ENCODE data around the gene POMGNT2. TPM values are rescaled to one million over a fixed set of nuclear protein-coding genes. Genes with fewer than 3 reads are reported as not detected.

Gene POMGNT2
- total RNA-seq, 1 donor = 9.3 TPM

DNA sequence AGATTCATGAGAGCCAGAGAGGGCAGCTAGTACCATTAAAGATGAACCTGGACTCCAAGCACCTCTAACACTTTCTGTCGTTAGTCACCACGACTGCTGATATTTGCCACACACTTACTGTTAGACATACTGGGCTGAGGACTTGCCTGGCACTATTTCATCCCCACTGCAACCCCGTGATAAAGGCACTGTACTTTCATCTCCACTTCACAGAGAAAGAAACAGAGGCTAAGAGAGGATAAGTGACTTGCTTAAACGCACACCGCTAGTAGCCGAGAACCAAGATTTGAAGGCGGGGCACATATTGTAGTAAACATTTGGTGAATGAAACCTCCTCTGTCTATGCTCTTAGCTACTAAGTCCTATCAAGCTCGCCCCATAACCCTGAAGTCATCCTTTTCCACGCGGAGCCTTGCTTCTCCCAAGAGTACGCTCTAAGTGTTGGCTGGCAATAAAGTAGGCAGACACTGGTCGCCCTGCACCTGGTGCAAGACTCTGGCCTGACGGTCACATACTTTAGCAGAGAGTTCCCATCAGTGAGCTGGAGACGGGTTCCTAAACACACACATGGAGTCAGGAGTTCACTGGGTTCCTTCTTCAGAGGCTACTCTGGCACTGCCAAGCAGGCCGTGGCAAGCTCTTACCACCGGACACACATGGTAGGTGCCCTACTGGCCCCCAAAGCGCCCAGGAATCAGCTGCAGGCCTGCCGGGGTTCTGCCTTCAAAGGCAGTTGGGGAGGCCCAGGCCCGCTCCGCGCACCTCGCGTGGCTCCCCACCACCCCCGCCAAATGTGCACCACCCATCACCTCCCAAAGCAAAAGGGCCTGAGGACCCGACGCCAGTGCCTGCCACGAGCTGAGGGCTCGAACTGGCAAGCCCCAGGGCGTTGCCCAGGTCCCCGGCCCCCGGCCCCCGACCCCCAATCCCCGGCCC, 951 bp downstream of the POMGNT2 start:
- peak overlapping the region; percentile 75 for H3K4me3 ChIP-seq (ENCODE audit: low read depth, low read length)
- DNase-seq (ENCODE audit: low read depth) = peak; percentile 13
- TF ChIP-seq, protein P1, sequence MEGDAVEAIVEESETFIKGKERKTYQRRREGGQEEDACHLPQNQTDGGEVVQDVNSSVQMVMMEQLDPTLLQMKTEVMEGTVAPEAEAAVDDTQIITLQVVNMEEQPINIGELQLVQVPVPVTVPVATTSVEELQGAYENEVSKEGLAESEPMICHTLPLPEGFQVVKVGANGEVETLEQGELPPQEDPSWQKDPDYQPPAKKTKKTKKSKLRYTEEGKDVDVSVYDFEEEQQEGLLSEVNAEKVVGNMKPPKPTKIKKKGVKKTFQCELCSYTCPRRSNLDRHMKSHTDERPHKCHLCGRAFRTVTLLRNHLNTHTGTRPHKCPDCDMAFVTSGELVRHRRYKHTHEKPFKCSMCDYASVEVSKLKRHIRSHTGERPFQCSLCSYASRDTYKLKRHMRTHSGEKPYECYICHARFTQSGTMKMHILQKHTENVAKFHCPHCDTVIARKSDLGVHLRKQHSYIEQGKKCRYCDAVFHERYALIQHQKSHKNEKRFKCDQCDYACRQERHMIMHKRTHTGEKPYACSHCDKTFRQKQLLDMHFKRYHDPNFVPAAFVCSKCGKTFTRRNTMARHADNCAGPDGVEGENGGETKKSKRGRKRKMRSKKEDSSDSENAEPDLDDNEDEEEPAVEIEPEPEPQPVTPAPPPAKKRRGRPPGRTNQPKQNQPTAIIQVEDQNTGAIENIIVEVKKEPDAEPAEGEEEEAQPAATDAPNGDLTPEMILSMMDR (IDR thresholded peaks at IDR 0.05; ENCODE audit: insufficient read depth, low read length) = no peak

DNA sequence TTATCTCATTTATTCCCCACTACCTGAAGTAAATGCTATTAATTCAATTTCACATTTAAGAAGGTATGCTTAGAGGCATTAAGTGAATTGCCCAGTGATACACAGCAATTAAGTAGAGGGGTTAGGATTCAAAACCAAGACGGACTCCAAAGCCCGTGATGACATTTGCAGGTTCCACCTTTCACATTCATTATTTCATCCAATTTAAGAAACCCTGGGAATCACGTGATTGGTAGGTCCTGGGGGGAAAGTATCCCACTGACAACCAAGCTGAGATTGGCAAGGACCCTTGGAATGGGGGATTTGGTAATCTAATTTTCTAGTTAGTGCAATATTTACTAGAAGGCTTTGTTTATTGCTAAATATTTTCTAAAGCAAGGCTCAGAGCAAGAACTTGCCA, 1.8 kb downstream of the POMGNT2 start:
- no peak for DNase-seq (ENCODE audit: low read depth)
- H3K4me3 ChIP-seq (ENCODE audit: low read depth, low read length) = no peak overlapping the region
- TF ChIP-seq, protein P1 (IDR thresholded peaks at IDR 0.05; ENCODE audit: insufficient read depth, low read length) = no peak

DNA sequence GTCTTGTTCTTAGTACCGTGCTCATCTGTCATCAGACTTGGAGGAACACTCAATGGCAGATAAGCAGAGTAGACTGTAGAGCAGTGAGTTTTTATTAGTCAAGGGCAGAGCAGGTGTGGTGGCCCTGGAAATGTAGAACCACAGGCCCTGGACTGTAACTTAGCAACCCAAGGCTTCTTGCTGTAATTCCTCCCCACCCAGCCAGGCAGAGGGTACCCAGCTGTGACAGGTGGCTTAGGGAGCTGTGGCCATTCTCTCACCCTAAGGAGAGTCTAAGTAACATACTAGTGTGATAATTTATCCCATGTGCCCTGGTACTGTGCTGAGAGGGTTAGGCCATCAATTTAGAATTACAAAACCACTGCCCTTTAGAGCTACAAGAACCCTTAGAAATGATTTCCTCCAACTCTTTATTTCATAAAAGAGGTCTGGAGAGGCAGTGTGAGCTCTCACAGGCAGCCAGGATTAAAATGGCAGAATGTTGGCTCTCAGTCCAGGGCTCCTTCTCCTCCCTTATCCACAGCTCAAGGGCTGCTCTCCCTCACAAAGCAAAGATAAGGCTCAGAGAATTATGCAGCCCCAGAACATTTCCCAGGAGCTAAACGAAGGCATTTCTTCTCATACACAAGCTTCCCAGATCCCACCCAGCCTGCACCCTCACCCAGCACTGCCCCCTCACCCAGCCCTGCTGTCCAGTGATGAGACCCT, 3.0 kb downstream of the POMGNT2 start:
- DNase-seq (ENCODE audit: low read depth) = peak; percentile 22
- H3K4me3 ChIP-seq (ENCODE audit: low read depth, low read length) = no peak overlapping the region
- TF ChIP-seq, protein P1 (IDR thresholded peaks at IDR 0.05; ENCODE audit: insufficient read depth, low read length) = no peak

DNA sequence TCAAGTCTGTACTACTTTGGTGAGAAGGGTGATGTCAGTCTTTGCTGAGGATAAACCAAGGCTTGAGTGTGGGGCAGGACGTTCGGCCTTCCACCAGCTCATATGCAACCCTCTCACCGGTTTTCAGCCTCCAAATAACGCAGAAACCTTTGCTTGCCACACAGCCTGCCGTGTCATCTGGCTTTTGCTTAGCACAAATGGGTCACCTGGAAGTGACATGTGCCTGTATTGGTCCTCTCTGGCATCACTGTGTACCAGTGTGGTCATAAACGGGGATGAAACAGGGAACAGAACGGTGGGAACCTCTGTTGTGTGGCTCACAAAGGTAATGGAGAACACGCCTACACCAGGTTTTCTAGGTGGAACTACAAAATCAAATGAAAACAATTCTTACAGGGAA, 7.1 kb downstream of the POMGNT2 start:
- TF ChIP-seq, protein P1 (IDR thresholded peaks at IDR 0.05; ENCODE audit: insufficient read depth, low read length) = no peak
- H3K4me3 ChIP-seq (ENCODE audit: low read depth, low read length) = no peak overlapping the region
- DNase-seq (ENCODE audit: low read depth) = no peak

DNA sequence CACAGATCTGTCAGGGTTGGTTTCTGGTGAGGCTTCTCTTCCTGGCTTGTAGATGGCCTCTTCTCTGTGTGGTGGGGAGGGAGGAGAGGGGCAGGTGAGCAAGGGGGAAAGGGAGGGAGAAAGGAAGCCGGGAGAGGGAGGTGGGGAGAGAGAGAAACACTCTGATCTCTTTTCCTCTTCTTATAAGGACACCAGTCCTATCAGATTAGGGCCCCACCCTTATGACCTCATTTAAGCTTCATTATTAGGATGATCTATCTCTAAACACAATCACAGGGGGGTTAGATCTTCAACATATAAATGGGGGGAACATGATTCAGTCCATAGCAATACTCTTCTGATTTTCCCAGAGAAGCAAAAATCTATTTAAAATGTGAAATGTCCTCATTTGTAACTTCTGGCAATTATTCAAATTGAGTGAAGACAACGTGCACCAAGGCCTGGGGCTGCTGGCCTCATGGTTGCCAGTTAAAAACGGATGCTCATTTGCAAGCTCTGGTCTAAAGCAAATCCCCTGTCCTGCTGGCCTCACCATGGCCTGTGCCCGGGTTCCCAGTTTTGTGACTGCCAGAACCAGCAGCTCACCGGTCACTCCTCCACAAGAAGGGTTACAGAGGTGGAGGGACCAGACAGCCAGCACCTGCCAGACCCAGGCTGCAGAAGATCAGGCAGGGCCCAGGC, 8.3 kb downstream of the POMGNT2 start:
- TF ChIP-seq, protein P1 (IDR thresholded peaks at IDR 0.05; ENCODE audit: insufficient read depth, low read length) = no peak
- no peak for DNase-seq (ENCODE audit: low read depth)
- H3K4me3 ChIP-seq (ENCODE audit: low read depth, low read length) = no peak overlapping the region

DNA sequence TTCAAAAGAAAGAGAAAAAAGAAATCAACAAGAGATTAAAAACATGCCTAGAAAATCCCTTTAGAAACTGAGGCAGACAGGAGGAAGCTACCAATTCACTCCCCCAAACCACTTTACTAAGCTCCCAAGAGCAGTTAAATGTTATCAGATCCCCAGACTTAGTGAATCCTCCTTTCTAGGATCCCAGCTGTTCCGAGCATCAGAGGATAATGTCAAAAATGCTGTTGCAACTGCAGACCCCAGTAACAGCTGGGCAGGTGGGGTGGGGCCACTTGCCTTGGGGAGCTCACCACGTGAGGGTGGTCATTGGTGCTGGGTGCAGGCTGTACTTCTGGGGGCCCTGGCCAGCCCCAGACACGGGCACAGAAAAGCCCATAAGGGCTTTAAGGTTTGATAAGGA, 9.1 kb downstream of the POMGNT2 start:
- H3K4me3 ChIP-seq (ENCODE audit: low read depth, low read length) = no peak overlapping the region

More for the DNA sequence above, 9.1 kb downstream of the POMGNT2 start:
- TF ChIP-seq, protein P1 (IDR thresholded peaks at IDR 0.05; ENCODE audit: insufficient read depth, low read length) = no peak
- no peak for DNase-seq (ENCODE audit: low read depth)

Measured in fibroblast of the aortic adventitia (primary cell).